LHCN-M2 (cell line): ENCODE measurements around the gene CHMP5. TPM values are rescaled to one million over a fixed set of nuclear protein-coding genes. Genes with fewer than 3 reads are reported as not detected.
A peak's percentile ranks its signal among the peaks of the same experiment; 100 is the strongest.

Experiments
- DNase-seq: peaks from one replicate; pipeline ENCODE4 v3.0.0-alpha.2; 2012; ENCODE audit warnings: low read depth
- total RNA-seq: library from RNA; depleted of rRNA; stranded (reverse); fragments of >200 nt; gene quantifications from 2 replicates; pipeline ENCODE4 v1.2.3, GENCODE V29; 2014

Gene CHMP5
- total RNA-seq, 1 experiment from 2014 or later: 77.4 TPM

DNA sequence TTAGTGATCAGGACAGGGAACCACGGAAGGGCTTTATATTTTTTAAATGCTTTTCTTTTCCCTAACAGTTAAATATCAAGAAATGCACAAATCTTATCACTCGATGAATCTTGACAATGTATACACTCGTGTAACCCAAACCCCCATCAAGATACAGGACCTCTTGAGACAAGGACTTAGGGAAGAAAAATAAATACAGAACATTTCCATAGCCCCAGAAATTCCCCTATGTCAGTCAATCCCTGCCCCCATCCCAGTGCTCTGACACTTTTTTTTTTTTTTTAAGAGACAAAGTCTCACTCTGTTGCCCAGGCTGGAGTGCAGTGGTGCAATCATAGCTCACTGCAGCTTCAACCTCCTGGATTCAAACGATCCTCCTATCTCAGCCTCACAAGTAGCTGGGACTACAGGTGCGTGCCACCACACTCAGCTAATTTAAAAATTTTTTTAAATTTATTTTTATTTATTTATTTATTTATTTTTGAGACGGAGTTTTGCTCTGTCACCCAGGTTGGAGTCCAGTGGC is 22.2 kb upstream of the CHMP5 start:
- no peak for DNase-seq

DNA sequence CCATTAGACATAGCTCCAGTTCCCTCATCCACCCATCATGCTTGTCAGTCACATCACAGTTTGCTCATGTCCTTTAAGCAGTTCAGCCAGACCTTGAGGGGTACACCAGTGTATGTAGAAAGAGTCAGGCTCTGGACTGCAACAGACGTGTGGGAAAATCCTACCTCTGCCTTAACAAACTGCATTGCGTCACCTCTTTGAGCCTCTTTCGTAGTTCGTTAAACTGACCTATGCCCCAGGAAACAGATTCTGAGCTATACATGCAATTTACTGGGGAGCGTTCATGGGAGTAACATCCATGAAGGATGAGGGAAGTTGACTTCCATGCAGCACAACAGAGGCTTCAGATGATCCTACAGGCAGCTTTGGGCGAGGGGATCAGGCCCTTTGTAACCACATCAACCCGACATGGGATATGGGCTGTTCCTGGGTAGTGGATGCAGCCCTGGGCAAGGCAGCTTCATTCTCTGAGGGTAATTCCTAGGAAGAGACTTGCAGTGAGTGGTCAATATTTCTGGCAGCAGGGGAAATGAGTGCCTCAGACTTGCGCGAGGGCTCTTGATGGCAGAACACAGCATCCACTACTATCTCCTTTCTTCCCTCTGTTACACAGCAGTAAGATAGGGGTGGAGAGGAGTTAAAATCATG is 20.6 kb upstream of the CHMP5 start:
- no peak for DNase-seq

DNA sequence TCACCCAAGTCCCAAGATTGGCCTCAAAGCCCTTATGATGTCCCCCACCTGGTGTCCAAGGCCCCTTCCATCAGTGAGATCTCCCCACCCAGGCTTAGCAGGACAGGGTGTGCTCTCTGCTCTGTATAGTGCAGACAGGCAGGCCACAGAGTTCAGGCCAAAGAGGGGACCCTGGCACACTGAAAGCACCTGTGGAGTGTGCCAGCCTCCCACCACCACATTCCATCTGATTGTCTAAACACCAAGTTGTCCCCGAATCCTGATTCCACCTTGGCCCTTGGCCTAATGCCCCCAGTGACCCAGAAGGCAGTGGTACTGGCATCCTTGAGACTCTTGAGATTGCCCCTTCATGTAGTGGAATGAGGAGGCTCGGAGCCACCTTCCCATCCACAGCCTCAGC is 19.5 kb upstream of the CHMP5 start:
- DNase-seq: no peak

GRCh38 chr9:33246269-33246860 is 18.5 kb upstream of the CHMP5 start:
- DNase-seq: no peak

GRCh38 chr9:33248606-33249005 is 16.2 kb upstream of the CHMP5 start:
- no peak for DNase-seq

DNA sequence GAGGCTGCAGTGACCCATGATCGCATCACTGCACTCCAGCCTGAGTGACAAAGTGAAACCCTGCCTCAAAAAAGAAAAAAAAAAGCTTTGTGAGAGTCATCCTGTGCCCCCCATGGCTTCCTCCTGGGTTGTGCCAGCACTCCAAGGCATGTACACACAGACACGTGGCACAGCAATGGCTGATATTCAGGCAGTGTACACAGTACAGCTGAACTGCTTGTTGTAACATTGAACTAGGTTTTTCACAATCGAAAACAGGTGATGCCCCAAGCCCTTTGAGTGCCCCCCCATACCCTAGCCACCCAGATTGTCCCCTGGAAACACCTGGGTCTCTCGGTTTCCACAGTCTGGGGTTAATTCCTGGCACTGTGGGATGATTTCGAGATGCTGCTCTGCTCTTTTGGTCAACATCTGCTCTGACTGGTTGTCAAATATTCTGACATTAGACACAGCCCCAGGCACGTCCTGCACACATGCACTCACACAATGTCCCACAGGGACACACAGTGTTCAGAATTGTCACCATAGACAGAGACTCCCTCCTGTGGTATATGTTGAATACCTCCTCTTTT is 15.7 kb upstream of the CHMP5 start:
- no peak for DNase-seq

- no peak for DNase-seq
These were observed 14.9 kb upstream of the CHMP5 start for GRCh38 chr9:33249983-33250382.

DNA sequence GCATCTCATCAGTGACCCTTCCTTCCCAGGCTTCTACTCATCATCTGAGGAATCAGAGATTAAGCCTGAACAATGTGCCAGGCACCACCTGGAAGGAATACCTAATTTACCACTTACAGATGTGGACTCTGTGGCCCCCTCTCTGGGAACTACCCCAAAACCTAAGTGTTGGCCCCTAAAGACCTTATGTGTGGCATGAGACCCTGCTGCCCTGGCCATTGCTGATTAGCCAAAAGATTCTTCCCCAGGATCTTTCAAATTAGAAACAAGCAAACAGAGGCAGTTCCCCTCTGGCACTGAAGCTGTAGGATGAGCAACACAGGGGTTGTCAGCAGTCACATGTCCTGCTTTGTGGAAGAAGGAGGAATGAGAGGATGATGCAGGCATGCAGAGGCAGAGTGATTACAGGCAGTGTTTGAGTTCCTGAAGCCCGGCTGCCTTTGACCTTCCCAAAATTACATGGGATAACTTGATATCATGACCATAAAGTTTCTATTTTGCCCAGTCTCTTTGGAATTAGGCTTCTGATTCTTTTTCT is 14.3 kb upstream of the CHMP5 start:
- peak; percentile 55 for DNase-seq

GRCh38 chr9:33254211-33254610 is 10.6 kb upstream of the CHMP5 start:
- DNase-seq: peak; percentile 48

- DNase-seq: no peak
These were observed 9.8 kb upstream of the CHMP5 start for GRCh38 chr9:33255014-33255413.

DNA sequence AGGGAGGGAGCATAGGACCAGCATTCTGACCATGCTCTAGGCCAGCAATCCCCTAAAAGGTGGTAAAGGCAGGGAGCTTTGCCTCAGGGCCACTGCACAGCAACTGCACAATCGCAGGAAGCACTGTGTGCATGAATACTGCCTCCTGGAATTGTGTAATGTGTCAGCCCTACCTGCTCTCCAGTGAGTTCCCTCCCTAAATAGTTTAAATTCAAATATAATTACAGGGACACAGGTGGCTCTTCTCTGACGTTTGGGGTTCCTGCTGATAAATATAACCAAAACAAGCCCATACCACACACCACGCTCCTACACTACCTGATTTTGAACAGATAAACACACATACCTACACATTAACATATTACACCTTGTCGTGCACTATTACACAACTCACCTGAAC is 9.4 kb upstream of the CHMP5 start:
- DNase-seq: no peak

- no peak for DNase-seq
These were observed 8.6 kb upstream of the CHMP5 start for GRCh38 chr9:33256236-33256635.

DNA sequence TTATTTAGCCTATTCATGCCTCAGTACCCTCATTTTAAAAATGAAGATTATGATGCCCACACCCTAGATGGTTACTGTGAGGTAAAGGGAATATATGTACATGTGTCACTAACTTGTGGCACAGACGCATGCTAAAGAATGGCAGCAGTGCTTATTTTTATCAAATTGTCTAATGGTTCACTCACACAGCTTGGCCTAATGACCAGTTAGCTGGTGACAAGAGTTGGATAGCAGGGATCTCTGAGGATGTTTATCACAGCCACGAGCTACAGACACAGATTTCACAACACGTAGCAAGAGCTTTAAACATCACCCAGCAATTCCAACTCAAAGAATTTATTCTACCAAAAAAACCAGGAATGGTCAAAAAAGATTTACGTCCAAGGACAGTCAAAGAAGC is 7.6 kb upstream of the CHMP5 start:
- DNase-seq: no peak

- no peak for DNase-seq
These were observed 4.5 kb upstream of the CHMP5 start for GRCh38 chr9:33260372-33260771.

- peak; percentile 31 for DNase-seq
These were observed 1.5 kb upstream of the CHMP5 start for GRCh38 chr9:33263131-33264002.

GRCh38 chr9:33264003-33264472 is 811 bp upstream of the CHMP5 start:
- peak; percentile 24 for DNase-seq

DNA sequence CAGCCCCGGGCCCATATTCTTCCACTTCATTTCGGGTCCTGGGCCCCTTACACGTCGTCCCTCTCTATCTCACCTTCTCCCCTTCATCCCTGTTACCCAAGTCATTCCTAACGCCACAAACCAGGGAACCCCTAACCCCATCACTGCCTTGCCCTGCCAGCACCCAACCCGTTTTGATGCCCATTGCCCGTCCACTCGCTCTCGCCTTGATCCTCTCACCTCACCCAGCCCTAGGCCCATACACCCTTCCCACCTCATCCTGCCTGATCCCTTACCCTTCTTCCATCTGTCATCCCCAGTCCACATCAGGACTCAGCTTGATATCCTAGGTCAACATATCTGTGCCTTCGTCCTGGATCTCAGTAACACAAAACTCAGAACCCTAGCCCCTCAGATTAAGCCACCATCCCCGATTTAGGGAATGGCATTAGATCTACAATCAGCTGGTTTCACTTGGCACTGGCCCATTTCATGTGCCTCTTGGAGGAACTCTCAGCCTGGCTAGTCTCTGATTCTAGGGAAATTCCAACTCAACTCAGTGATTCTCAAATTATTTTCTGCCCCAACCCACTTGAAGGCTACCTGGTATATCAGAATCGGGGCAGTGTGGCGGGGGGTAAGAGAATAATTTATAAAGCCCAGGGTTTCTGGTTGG is 489 bp downstream of the CHMP5 start:
- no peak for DNase-seq

DNA sequence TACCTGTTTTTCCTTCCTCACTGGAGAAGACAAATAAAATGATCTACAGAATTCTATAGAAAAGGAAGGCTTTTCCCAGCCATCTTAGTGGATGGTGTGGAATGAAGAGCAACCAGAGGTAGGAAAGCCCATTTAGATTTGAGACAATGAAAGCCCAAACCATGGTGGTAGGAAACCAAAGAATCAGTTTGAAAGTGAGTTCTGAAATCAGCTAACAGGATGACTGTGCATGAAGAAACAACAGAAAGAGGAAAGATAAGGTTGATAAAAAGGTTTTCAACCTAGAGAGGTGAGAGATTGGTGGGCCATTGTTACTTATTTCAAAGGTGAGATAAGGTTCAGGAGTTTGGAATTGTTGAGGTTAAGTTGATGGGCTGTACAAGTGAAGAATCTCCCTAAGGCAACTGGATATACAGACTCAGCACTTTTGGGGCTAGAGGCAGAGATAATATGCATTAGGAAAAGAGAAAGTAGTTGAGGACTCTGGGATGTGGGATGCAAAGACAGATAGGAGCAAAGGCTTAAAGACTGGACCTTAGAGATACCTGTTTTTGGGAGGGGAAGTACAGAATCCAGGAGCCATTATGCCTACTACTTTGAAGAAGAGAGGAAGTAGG is 2.4 kb downstream of the CHMP5 start:
- DNase-seq: no peak

DNA sequence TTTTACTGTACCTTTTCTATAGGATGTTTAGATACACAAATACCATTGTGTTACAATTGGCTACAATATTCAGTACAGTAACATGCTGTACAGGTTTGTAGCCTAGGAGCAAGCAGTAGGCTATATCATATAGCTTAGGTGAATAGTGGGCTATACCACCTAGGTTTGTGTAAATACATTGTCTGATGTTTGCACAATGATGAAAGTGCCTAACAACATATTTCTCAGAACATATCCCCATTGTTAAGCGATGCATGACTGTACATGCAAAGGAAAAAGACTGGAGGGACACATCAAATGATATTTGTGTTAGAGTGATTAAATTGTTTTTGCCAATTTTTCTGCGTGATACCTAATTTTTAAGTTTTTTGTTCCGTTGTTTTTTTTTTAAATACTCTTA is 5.3 kb downstream of the CHMP5 start:
- no peak for DNase-seq

DNA sequence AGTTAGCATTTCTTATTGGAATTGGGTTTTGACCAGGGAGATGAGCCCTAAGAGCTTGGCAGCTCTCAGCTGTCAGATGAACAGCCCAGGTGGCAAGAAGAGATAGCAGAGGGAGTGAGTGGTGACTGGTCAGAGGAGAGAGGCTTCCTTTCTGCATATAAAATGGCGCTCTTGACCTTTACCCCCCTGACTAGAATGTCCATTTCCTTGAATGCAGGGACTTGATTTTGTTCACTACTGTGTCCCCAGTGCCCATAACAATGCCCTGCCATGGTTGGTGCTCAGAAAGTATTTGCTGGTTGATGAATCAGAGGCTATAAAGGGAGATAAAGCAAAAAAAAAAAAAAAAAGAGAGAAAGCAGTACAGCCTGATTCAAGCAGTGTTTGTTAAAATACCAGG is 7.2 kb downstream of the CHMP5 start:
- no peak for DNase-seq
